ENCODE measurements around the gene DDX1. TPM values are rescaled to one million over a fixed set of nuclear protein-coding genes. Genes with fewer than 3 reads are reported as not detected.

The DDX1 gene
- total and polyA plus RNA-seq, 10 of the 15 experiments (the other 5 are each of a cell fraction or from before 2014, with no cell fraction given) = 53.2 to 134 (median 85.6) TPM

DNA sequence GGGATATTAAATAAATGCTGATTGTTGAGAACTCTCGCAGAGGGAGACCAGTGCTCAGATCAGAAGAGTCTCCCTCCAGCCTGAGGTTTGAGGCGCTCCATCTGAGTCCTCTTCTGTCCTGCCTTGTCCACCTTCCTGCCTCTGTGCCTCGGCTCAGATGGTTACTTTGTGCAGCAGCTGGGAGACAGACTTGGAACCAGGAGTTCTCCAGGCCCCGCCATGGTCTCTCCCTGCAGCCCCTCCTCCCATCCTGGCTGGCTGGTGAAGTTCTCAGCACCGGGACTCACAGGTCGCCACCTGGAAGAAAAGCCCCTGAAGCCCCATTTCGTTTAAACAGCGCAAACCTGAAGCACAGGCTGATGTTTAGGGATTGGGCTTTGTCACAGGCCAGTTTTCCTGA lies 60.6 kb downstream of the DDX1 start:
- H3K27ac ChIP-seq (ENCODE audit: control insufficient read depth, insufficient read depth) = no peak overlapping the region
- WGBS (ENCODE audit: insufficient coverage, insufficient replicate concordance, low lambda C conversion rate, missing lambda C conversion rate) = 31% methylated on average over 8 of the region's 8 CpGs
- in situ Hi-C loops (cut with MboI) (no loop called here), intact Hi-C loops (cut with micrococcal nuclease; ENCODE audit: unreplicated experiment) (no loop called here)
- CTCF ChIA-PET = no interaction called here
- H4K20me1 ChIP-seq (ENCODE audit: control insufficient read depth, insufficient read depth) = no peaks in the 10 kb centered on the region
- POLR2A ChIA-PET = no interaction called here
- RAD21 ChIA-PET (ENCODE audit: unreplicated experiment) = no interaction called here
- H3K36me3 ChIP-seq (ENCODE audit: control insufficient read depth in 2 of 2, insufficient read depth in 2 of 2, low read length in 1 of 2) = no peaks in the 10 kb centered on the region
- no peak for TF ChIP-seq WRNIP1 (IDR thresholded peaks at IDR 0.05; ENCODE audit: borderline replicate concordance, low read depth, low read length)
- TF ChIP-seq ZBED1 (IDR thresholded peaks at IDR 0.05; ENCODE audit: borderline replicate concordance) = no peak
- TF ChIP-seq TCF12 (IDR thresholded peaks at IDR 0.05; ENCODE audit: low read depth, low read length) = no peak
- no peak for TF ChIP-seq BRCA1 (IDR thresholded peaks at IDR 0.05; ENCODE audit: low read depth, low read length)
- TF ChIP-seq ZNF274 (IDR thresholded peaks at IDR 0.05; ENCODE audit: insufficient read depth, insufficient read length) = no peak
- TF ChIP-seq, protein P1, sequence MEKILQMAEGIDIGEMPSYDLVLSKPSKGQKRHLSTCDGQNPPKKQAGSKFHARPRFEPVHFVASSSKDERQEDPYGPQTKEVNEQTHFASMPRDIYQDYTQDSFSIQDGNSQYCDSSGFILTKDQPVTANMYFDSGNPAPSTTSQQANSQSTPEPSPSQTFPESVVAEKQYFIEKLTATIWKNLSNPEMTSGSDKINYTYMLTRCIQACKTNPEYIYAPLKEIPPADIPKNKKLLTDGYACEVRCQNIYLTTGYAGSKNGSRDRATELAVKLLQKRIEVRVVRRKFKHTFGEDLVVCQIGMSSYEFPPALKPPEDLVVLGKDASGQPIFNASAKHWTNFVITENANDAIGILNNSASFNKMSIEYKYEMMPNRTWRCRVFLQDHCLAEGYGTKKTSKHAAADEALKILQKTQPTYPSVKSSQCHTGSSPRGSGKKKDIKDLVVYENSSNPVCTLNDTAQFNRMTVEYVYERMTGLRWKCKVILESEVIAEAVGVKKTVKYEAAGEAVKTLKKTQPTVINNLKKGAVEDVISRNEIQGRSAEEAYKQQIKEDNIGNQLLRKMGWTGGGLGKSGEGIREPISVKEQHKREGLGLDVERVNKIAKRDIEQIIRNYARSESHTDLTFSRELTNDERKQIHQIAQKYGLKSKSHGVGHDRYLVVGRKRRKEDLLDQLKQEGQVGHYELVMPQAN (conservative IDR thresholded peaks at IDR 0.05) = no peak
- no peak for TF ChIP-seq IKZF2 (IDR thresholded peaks at IDR 0.05)
- no peak for TF ChIP-seq ZNF207 (IDR thresholded peaks at IDR 0.05; ENCODE audit: borderline replicate concordance)
- no peak for TF ChIP-seq MEF2B (IDR thresholded peaks at IDR 0.05; ENCODE audit: partially characterized antibody, poor library complexity, severe bottlenecking)
- no peak for TF ChIP-seq CHD4 (IDR thresholded peaks at IDR 0.05)
- H2AFZ ChIP-seq (ENCODE audit: control insufficient read depth, low read depth, low read length) = no peak overlapping the region
- DNase-seq (ENCODE audit: low read depth, low spot score) (no peak), ATAC-seq (no peak), FAIRE-seq (no peak)
- BruUV-seq (replicated peaks) = no TSS peak
- no peak overlapping the region for H3K4me2 ChIP-seq (ENCODE audit: control insufficient read depth, insufficient read depth)
- SMC1A ChIA-PET (ENCODE audit: uncharacterized antibody, unreplicated experiment) = no interaction called here
- H3K4me3 ChIP-seq = no peak overlapping the region
- no peaks in the 10 kb centered on the region; a peak in 2 of 4 replicates for H3K27me3 ChIP-seq (replicated peaks in 1 of 2; ENCODE audit: control insufficient read depth in 2 of 2, insufficient read depth in 2 of 2, low read length in 1 of 2)
- H3K9ac ChIP-seq (ENCODE audit: control insufficient read depth, insufficient read depth, low read length) = no peak overlapping the region
- H3K79me2 ChIP-seq (ENCODE audit: control insufficient read depth, insufficient read depth, low read length) = no peaks in the 10 kb centered on the region
- H3K4me1 ChIP-seq (ENCODE audit: control insufficient read depth, insufficient read depth, low read length) = no peaks in the 10 kb centered on the region
- H3K9me3 ChIP-seq (replicated peaks; ENCODE audit: control insufficient read depth, insufficient read depth, low read length) = no peaks in the 10 kb centered on the region
